Measurements from ENCODE around the gene PEX5L.
A peak's percentile ranks its signal among the peaks of the same experiment; 100 is the strongest.
"Not testable (repeated sequence)": the region's sequence is repeated elsewhere in the genome, so short reads cannot be mapped to it uniquely, and the experiment has no call there.

The PEX5L gene

DNA sequence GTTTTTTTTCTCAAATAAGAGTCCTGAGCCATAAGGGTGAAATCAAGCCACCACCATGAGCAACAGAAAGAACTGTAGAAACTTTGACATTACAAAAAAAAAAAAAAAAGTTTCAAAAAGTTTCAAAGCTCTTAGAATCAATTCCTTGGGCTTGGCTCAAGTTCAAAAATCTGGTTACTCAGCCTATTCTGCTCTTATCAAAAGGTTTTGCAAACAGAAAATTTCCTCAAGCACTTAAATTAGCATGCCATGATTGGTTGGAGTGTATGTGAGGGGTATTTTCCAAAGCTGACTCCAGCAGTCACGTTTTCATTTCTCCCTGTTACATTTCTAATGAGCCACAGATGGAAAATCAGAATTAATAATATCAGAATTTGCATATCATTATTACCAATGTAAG, 12.1 kb upstream of the PEX5L start:
- no peak overlapping the region for H3K4me3 ChIP-seq (ENCODE audit: low read length)
- TF ChIP-seq ZNF274 (IDR thresholded peaks at IDR 0.05; ENCODE audit: low read depth, low read length) = no peak

DNA sequence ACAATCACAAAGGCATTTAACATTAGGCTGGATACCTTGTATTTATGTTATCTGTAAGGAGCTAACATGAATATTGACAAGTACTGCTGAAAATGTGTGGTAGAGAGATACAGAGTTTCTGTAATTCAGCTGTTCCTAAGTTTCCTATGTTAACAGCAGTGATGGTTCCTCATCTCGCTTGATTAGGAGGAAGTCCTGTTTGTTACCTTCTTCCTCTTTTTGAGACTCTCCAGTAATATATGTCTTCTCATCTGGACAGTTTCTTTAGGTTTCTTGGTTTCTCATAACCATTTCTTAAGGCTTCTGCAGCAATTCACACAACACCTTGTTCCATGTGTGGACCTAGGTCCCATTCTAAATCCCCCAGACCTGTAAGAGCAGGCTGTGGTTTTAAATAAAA, 11.4 kb upstream of the PEX5L start:
- no peak overlapping the region for H3K4me3 ChIP-seq (ENCODE audit: low read length)
- no peak for TF ChIP-seq ZNF274 (IDR thresholded peaks at IDR 0.05; ENCODE audit: low read depth, low read length)

DNA sequence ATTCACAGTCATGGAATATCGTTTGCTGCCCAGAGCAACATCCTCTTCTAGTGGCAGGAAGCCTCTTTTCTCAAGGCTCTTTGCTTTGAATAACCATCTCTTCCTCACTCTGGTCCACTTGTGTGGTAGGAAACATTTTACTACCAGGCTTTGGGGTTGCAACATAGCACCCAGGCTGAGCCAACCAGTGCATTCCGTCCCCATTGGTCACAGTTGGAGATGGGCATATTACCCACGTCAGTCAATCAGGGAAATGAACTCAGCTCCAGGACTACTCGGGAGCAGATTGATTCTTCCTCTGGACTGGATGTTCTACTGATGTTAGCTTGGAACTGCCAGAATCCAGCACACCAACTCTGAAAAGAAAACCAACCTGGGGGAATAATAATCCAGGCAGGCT, 4.2 kb upstream of the PEX5L start:
- no peak overlapping the region for H3K4me3 ChIP-seq (ENCODE audit: low read length)
- TF ChIP-seq ZNF274 (IDR thresholded peaks at IDR 0.05; ENCODE audit: low read depth, low read length) = no peak

DNA sequence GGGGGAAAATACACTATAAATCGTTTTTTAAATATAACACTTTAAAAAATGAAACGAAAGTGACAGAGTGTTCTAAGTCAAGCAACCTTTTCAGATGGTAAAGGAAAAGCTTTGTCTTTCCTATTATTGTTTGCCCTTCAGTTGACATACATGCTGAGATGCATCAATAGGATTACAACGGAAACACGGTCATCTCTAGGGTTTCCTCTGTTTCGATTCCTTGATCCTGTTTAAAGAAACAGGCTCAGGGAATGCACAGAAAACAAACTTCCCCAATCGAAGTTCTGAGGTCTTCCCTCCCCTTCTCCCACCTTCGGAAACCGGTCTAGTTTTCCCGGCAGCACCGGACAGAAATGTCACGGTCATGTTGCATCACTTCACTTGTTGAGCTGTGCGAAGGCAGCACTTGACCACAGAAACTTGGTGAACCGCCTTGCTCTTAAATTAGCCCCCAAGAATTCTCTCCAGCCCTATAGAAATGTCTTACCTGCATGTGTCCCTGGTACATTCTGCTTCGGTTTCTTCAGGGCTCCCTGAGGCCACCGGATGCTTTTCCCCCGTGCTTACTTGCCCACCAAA, 556 bp downstream of the PEX5L start:
- no peak for TF ChIP-seq ZNF274 (IDR thresholded peaks at IDR 0.05; ENCODE audit: low read depth, low read length)
- H3K4me3 ChIP-seq (ENCODE audit: low read length) = peak overlapping the region; percentile 81

DNA sequence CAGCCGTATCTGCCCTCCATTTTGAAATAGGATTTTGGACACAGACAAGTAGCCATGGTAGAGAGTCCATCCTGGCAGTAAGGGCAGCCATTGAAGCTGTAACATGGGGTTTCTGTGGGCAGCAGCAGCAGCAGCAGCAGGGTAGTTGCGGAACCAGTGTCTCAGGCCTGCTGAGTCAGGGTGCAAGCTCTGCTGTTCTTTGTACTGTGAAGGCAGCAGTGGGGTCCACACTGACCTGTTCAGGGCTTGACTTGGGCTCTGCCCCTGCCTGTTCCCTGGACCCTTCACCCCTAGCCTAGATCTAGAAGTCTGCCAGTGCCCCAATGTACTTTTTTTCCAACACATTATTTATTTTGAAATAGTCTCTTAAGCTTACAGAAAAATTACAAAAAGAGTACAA, 9.7 kb downstream of the PEX5L start:
- no peak overlapping the region for H3K4me3 ChIP-seq (ENCODE audit: low read length)
- no peak for TF ChIP-seq ZNF274 (IDR thresholded peaks at IDR 0.05; ENCODE audit: low read depth, low read length)

DNA sequence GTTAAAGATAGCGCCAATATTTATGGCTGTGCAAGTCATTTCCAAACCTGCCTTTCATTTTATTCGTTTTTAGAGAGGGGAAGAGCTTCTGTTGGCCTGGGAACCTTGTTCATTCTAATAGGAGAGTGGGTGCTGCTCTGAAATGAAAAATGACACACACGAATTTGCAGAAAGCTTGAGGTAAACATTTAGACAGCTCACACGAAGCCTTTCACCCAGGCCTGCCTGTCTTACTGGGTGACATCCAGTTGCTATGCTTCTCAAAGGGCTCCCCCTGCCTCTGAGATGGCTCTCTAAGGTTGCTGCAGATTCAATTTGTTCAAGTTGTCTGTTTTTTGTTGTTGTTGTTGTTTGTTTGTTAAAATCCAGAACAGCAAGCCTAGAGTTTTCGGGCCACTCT, 18.2 kb downstream of the PEX5L start:
- H3K4me3 ChIP-seq (ENCODE audit: low read length) = no peak overlapping the region
- TF ChIP-seq ZNF274 (IDR thresholded peaks at IDR 0.05; ENCODE audit: low read depth, low read length) = no peak

DNA sequence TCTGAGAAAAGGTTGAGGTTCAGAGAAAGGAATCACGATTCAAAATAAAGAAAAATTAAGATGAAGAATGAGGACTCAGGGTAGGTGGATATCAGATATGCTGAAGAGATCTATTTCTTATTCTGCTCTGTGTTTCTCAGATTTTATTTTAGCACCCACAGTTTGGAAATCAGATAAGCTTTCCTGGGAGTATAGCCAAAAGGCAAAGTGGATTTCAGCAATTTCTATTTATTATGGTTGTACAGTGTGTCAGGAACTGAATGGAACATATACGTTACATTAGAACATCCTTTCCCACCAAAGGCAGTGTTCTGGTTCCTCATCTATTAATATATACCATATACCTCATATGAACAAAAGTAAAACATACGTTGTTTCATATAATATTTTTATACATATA, 18.9 kb downstream of the PEX5L start:
- TF ChIP-seq ZNF274 (IDR thresholded peaks at IDR 0.05; ENCODE audit: low read depth, low read length) = no peak
- no peak overlapping the region for H3K4me3 ChIP-seq (ENCODE audit: low read length)

DNA sequence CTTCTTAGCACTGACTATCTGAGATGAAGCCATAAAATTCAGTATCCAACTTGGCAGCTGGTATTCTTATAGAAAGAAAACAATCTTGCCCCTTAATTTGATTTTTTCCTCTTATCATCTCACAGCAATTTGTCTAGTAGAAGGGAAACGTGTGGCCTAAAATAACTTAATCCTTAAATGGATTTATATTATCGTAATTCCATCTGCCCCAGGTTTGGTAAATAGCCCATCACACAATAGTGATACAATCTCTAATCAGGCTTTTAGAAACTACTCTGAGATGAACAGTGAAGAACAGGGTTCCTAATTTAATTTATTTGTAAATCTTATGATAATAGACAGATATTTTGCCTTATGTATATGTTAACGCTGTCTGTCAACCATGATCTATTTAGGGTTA, 24.8 kb downstream of the PEX5L start:
- no peak for TF ChIP-seq ZNF274 (IDR thresholded peaks at IDR 0.05; ENCODE audit: low read depth, low read length)
- H3K4me3 ChIP-seq (ENCODE audit: low read length) = no peak overlapping the region

DNA sequence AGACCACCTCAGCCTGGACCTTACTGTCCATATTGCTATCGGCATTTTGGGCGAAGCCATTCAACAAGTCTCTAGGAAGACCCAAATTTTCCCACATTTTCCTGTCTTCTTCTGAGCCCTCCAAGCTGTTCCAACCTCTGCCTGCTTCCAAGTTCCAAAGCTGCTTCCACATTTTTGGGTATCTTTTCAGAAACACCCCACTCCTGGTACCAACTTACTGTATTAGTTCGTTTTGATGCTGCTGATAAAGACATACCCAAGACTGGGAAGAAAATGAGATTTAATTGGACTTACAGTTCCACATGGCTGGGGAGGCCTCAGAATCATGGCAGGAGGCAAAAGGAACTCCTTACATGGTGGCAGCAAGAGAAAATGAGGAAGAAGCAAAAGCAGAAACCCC, 28.4 kb downstream of the PEX5L start:
- not testable (repeated sequence) for H3K4me3 ChIP-seq (ENCODE audit: low read length)

DNA sequence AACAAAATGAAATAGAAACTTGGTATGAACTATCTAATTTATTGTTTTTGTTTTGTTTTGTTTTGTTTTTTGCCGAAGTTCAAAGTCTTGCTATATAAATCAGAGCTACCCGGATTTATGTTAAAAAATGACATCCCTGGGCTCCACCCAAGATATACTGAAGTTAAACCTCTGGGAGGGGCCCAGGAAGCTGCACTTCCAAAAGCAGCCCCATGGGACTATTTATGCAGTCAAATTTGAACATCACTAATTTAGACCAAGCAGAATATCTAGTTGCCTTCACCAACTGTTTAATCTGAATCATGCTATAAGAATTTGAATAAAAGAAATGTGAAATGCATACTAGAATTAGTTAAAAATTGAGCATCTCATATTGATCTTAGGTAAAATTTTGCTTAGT, 32.2 kb downstream of the PEX5L start:
- H3K4me3 ChIP-seq (ENCODE audit: low read length) = no peak overlapping the region
- no peak for TF ChIP-seq ZNF274 (IDR thresholded peaks at IDR 0.05; ENCODE audit: low read depth, low read length)

DNA sequence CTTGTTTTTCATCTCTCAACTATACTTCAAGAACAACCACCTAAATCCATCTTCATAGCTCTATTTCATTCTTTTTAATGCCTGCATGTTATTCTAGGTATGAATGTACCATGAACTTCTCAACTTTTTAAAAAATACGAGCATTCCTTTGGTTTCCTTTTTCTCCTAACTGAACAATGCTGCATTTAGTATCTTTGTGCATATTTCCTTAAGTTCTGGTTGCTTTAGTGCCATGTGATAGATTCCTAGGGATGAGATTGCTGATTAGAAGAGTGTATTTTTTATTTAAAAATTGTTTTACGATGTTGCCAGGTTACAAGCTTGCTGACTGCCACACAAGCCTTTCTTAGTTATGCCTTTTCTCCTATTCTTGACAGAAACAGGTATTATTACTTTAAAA, 34.7 kb downstream of the PEX5L start:
- TF ChIP-seq ZNF274 (IDR thresholded peaks at IDR 0.05; ENCODE audit: low read depth, low read length) = no peak
- no peak overlapping the region for H3K4me3 ChIP-seq (ENCODE audit: low read length)

DNA sequence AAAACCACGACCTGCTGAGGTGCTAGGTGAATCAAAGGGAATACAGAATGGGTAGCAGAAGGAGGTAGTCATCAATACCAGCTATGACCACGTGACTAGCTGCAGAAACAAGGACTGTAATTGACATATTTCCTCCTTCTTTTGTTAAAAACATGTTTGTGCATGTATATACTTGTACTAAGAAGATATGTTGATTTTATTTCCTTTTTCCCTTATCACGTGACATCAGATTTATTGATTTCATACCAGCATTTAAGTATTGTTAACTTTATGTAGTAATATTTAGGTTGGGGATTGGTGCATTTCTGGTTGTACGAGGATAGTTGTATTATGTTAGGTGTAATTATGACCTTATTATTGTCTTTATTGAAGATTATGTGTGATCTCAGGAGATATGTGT, 36.2 kb downstream of the PEX5L start:
- no peak for TF ChIP-seq ZNF274 (IDR thresholded peaks at IDR 0.05; ENCODE audit: low read depth, low read length)

DNA sequence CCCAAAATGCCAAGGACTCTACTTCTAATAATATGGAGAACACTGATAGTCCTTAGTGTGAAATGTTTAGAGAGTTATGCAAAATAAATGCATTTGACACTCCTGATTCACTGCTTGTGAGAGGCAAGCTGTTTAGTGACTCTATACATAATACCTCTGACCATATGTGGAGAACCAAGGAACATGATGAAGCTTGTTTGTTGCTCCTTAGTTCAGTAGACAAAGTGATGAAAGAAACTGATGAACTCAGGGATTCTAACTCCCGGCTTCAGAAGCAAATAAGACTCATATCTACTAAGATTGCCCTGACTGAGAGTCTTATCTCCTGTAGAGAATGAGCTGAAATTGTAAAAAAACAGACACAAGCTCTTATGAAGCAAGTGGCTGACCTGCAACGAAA, 41.3 kb downstream of the PEX5L start:
- TF ChIP-seq ZNF274 (IDR thresholded peaks at IDR 0.05; ENCODE audit: low read depth, low read length) = no peak
- no peak overlapping the region for H3K4me3 ChIP-seq (ENCODE audit: low read length)

More for the DNA sequence above, 36.2 kb downstream of the PEX5L start:
- H3K4me3 ChIP-seq (ENCODE audit: low read length) = no peak overlapping the region

DNA sequence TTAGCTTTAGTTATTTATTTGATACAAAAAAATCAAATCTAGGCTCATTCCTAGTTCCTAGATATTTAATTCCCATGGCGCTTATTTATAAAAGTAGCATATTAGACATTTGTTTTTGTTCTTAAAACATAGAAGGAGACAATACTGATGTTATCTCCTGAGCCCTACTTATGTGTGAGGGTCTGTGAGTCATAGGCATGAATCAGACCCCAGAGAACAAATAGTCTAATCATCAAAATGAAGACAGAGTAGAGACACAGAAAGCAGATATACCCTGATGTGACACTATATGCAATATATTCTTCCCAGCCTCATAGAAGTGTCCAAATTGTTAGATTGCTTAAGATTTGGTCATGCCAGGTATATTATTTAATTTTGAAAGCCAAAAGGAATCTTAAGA, 44.9 kb downstream of the PEX5L start:
- no peak for TF ChIP-seq ZNF274 (IDR thresholded peaks at IDR 0.05; ENCODE audit: low read depth, low read length)
- H3K4me3 ChIP-seq (ENCODE audit: low read length) = no peak overlapping the region

DNA sequence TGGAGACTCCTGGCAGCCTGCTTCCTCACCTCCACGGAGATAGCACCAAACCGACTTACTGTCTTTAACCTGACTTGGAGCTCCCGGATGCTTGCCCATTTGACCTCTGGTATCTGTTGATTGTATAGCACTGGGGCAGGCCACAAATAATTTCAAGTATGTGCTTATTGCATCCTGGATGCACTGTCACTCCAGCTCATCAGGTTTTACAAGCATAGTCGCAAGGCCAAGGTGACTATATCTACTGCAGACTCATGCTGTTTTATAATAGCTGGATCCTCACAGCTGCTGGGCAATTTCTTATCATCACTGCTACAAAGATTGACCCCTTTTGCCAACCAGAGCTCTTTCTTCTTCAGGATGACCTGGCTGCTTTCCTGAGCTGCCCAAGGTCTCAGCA, 45.6 kb downstream of the PEX5L start:
- H3K4me3 ChIP-seq (ENCODE audit: low read length) = no peak overlapping the region
- no peak for TF ChIP-seq ZNF274 (IDR thresholded peaks at IDR 0.05; ENCODE audit: low read depth, low read length)

DNA sequence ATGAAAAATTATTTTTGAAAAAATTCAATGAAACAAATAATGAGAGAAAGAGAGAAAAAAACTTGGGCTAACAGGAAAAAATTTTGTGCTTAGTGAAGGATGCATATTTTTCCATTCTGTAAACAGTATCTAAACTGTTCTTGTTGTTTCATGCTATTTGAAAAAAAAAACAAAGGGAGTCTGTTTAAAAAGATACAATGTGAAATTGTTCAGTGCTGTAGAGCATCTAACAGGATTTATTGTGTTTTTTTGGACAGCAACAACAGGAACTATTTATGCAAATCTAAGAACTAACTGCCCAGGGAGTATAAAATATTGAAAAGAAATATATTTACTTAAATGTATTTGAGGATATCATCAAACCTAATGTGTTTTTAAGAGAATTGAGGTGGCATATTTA, 55.1 kb downstream of the PEX5L start:
- H3K4me3 ChIP-seq (ENCODE audit: low read length) = no peak overlapping the region
- TF ChIP-seq ZNF274 (IDR thresholded peaks at IDR 0.05; ENCODE audit: low read depth, low read length) = no peak
